H9 (cell line): ENCODE measurements around the gene MICU1. TPM values are rescaled to one million over a fixed set of nuclear protein-coding genes. Genes with fewer than 3 reads are reported as not detected.

Experiments used
- DNase-seq: peaks from one replicate; pipeline ENCODE4 v3.0.0-alpha.2; 2017
- H2AFZ ChIP-seq: one replicate; pipeline ENCODE4 v1.6.1; 2013; ENCODE audit warnings: mild to moderate bottlenecking, low read length, control low read depth, moderate library complexity
- H2AK5ac ChIP-seq: 2 replicates; pipeline ENCODE4 v1.6.1; 2013; ENCODE audit warnings: low read length, control low read depth, mixed read lengths; ENCODE audit not compliant: insufficient read length
- H2BK120ac ChIP-seq: one replicate; pipeline ENCODE4 v1.6.1; 2013; ENCODE audit warnings: low read depth, mild to moderate bottlenecking, low read length, control low read depth, inconsistent platforms; ENCODE audit not compliant: poor library complexity, severe bottlenecking
- H2BK12ac ChIP-seq: 2 replicates; pipeline ENCODE4 v1.6.1; 2013; ENCODE audit warnings: low read length, control low read depth, mixed read lengths, low read depth; ENCODE audit not compliant: insufficient read length
- H2BK15ac ChIP-seq: 2 replicates; pipeline ENCODE4 v1.6.1; 2013; ENCODE audit warnings: low read depth, low read length, control low read depth
- H2BK20ac ChIP-seq: one replicate; pipeline ENCODE4 v1.6.1; 2013; ENCODE audit warnings: low read depth, mild to moderate bottlenecking, low read length, control low read depth, inconsistent platforms; ENCODE audit not compliant: poor library complexity, severe bottlenecking
- H2BK5ac ChIP-seq: 2 replicates; pipeline ENCODE4 v1.6.1; 2013; ENCODE audit warnings: low read length, control low read depth, mixed read lengths; ENCODE audit not compliant: insufficient read length
- H3K14ac ChIP-seq: 2 replicates; pipeline ENCODE4 v1.6.1; 2013; ENCODE audit warnings: low read length, control low read depth; ENCODE audit not compliant: insufficient read depth
- H3K18ac ChIP-seq: 2 replicates; pipeline ENCODE4 v1.6.1; 2013; ENCODE audit warnings: low read depth, mild to moderate bottlenecking, mixed read lengths, low read length, control low read depth; ENCODE audit not compliant: insufficient read length
- H3K23ac ChIP-seq: 2 replicates; pipeline ENCODE4 v1.6.1; 2013; ENCODE audit warnings: low read length, control low read depth, mixed read lengths, low read depth; ENCODE audit not compliant: insufficient read length
- H3K23me2 ChIP-seq: 2 replicates; pipeline ENCODE4 v1.6.1; 2013; ENCODE audit warnings: low read depth, mild to moderate bottlenecking, mixed read lengths, low read length, control low read depth; ENCODE audit not compliant: insufficient read length, poor library complexity, severe bottlenecking
- H3K27ac ChIP-seq: 2 replicates; pipeline ENCODE4 v1.5.1; 2013; ENCODE audit warnings: low read length, control low read depth, mixed read lengths, low read depth; ENCODE audit not compliant: insufficient read length
- H3K27me3 ChIP-seq: 2 replicates; pipeline ENCODE4 v1.6.1; 2013; ENCODE audit warnings: low read length, control low read depth, inconsistent platforms; ENCODE audit not compliant: insufficient read depth
- H3K4ac ChIP-seq: 2 replicates; pipeline ENCODE4 v1.6.1; 2013; ENCODE audit warnings: low read depth, mild to moderate bottlenecking, control low read depth, inconsistent platforms, low read length, moderate library complexity
- H3K4me1 ChIP-seq: 2 replicates; pipeline ENCODE4 v1.6.1; 2013; ENCODE audit warnings: low read length, control low read depth, inconsistent platforms; ENCODE audit not compliant: insufficient read depth
- H3K4me2 ChIP-seq: 2 replicates; pipeline ENCODE4 v1.6.1; 2013; ENCODE audit warnings: low read length, control low read depth, mixed read lengths; ENCODE audit not compliant: insufficient read length, insufficient read depth
- H3K56ac ChIP-seq: 2 replicates; pipeline ENCODE4 v1.6.1; 2013; ENCODE audit warnings: low read depth, mild to moderate bottlenecking, mixed read lengths, low read length, control low read depth; ENCODE audit not compliant: insufficient read length
- H3K79me1 ChIP-seq: 2 replicates; pipeline ENCODE4 v1.6.1; 2013; ENCODE audit warnings: low read depth, mild to moderate bottlenecking, moderate library complexity, low read length, control low read depth, inconsistent platforms; ENCODE audit not compliant: insufficient read depth, poor library complexity, severe bottlenecking
- H3K79me2 ChIP-seq: 2 replicates; pipeline ENCODE4 v1.6.1; 2013; ENCODE audit warnings: low read length, control low read depth, inconsistent platforms; ENCODE audit not compliant: insufficient read depth
- H3K9ac ChIP-seq: 2 replicates; pipeline ENCODE4 v1.6.1; 2013; ENCODE audit warnings: low read length, control low read depth, mixed read lengths; ENCODE audit not compliant: insufficient read length; ENCODE audit errors: extremely low read depth
- H3K9me3 ChIP-seq: one replicate; pipeline ENCODE4 v1.6.1; 2013; ENCODE audit warnings: low read depth, low read length, inconsistent platforms; ENCODE audit not compliant: control insufficient read depth
- H3T11ph ChIP-seq: one replicate; pipeline ENCODE4 v1.6.1; 2013; ENCODE audit warnings: mild to moderate bottlenecking, low read length, control low read depth, inconsistent platforms
- H4K20me1 ChIP-seq: one replicate; pipeline ENCODE4 v1.6.1; 2013; ENCODE audit not compliant: control insufficient read depth, insufficient read length, insufficient read depth
- H4K5ac ChIP-seq: 2 replicates; pipeline ENCODE4 v1.6.1; 2013; ENCODE audit warnings: low read depth, mild to moderate bottlenecking, mixed read lengths, low read length, control low read depth; ENCODE audit not compliant: insufficient read length
- H4K8ac ChIP-seq: replicated peaks from 2 replicates; pipeline ENCODE4 v1.6.1; 2013; ENCODE audit warnings: low read length, control low read depth, mixed read lengths, low read depth; ENCODE audit not compliant: insufficient read length
- H4K91ac ChIP-seq: 2 replicates; pipeline ENCODE4 v1.6.1; 2013; ENCODE audit warnings: low read depth, mild to moderate bottlenecking, moderate library complexity, mixed read lengths, low read length, control low read depth; ENCODE audit not compliant: insufficient read length
- H3K27ac Mint-ChIP-seq, 3 experiments: 2 replicates in 2 of 3; 3 replicates in 1 of 3; pipeline ENCODE4 v1.8.0; 2020 to 2021; ENCODE audit warnings: mixed read lengths in 3 of 3, mild to moderate bottlenecking in 1 of 3, moderate library complexity in 1 of 3
- H3K27me3 Mint-ChIP-seq: 2 replicates; pipeline ENCODE4 v1.8.0; 2021; ENCODE audit warnings: low read depth, mild to moderate bottlenecking, moderate library complexity, mixed read lengths
- H3K36me3 Mint-ChIP-seq, 3 experiments: 2 replicates in 2 of 3; 3 replicates in 1 of 3; pipeline ENCODE4 v1.8.0; 2020 to 2021; ENCODE audit warnings: low read depth in 3 of 3, mixed read lengths in 3 of 3; ENCODE audit not compliant: insufficient read depth in 1 of 3
- H3K4me1 Mint-ChIP-seq, 2 experiments: 2 replicates each; pipeline ENCODE4 v1.8.0; 2020; ENCODE audit warnings: mixed read lengths in 2 of 2
- H3K4me3 Mint-ChIP-seq, 2 experiments: 2 replicates in 1 of 2; 3 replicates in 1 of 2; pipeline ENCODE4 v1.8.0; 2020 to 2021; ENCODE audit warnings: mild to moderate bottlenecking in 2 of 2, mixed read lengths in 2 of 2, moderate library complexity in 1 of 2
- H3K9me3 Mint-ChIP-seq, 2 experiments: 2 replicates in 1 of 2; 3 replicates in 1 of 2; pipeline ENCODE4 v1.8.0; 2020; ENCODE audit warnings: mild to moderate bottlenecking in 2 of 2, mixed read lengths in 2 of 2, moderate library complexity in 1 of 2
- WGBS: extraction: QIAGEN DNeasy Blood & Tissue Kit; methylation state at CpG from one replicate; pipeline ENCODE4 v1.1.7; 2013; ENCODE audit warnings: missing lambda C conversion rate, low lambda C conversion rate, mixed read lengths; ENCODE audit not compliant: insufficient read length; ENCODE audit errors: extremely low coverage; 5-methylcytosine and 5-hydroxymethylcytosine counted together
- total RNA-seq: library from RNA; stranded (reverse); gene quantifications from 2 replicates; pipeline ENCODE4 v1.2.1, GENCODE V29; 2021
- TF ChIP-seq, protein P1 (sequence below): fragments of 200-600 bp; sonication (generic); conservative IDR thresholded peaks from 3 replicates; pipeline ENCODE4 v1.8.0; 2021; ENCODE audit warnings: antibody characterized with exemption, mild to moderate bottlenecking

The MICU1 gene
- total RNA-seq, 1 experiment from 2014 or later, result 33.2 TPM

DNA sequence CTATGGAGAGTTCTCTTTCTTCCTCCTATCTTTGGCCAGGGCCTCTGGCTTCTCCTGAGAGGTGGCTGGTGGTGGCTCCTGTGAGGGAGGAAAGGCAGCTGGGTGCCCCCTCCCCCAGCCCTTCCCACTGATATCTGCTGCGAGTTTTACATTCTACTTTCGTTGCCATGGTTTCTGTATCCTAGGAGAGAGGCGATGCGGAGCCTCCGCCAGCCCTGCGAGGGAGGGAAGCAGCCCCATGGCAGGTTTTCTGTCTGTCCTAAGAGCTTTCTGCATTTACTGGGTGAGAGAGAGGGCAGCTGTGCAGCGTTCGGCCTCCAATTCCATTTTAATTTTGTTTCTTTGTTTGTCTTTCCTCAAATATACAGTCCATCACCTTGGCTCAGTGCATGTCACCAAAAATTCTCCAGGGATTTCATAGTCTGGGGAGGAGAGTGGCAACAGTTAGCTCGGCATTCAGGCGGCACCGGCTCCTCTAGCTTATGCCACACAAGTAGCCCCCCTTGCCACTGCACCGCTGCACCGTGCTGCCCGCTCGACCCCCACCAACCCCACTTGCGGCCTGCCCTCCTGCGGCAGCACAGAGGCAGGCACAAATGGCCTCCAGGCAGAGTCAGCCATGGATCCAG, 291.6 kb downstream of the MICU1 start:
- no peak overlapping the region for H3K9ac ChIP-seq
- peak overlapping the region in 1 of 2 experiments; percentile 49; a peak in 1 of 5 replicates for H3K4me3 Mint-ChIP-seq
- H3K27me3 Mint-ChIP-seq, result no peaks in the 10 kb centered on the region; the same call in none of the 2 replicates

More for the DNA sequence above, 291.6 kb downstream of the MICU1 start:
- H2AK5ac ChIP-seq, result no peak overlapping the region
- no peak overlapping the region for H2BK15ac ChIP-seq
- no peak overlapping the region for H3K56ac ChIP-seq
- H3K27me3 ChIP-seq, result no peaks in the 10 kb centered on the region
- no peak overlapping the region for H2BK5ac ChIP-seq
- no peak overlapping the region for H2BK12ac ChIP-seq
- peaks cover 5% of the 10 kb centered on the region; the same call in 1 of the 2 replicates for H3K4me1 ChIP-seq
- no peaks in the 10 kb centered on the region for H4K20me1 ChIP-seq
- H4K91ac ChIP-seq, result peak overlapping the region; percentile 63
- Mint-ChIP-seq H3K36me3 (peaks cover 8 to 46% (median 12%) of the 10 kb centered on the region in 3 experiments), H3K4me1 (peaks cover 32 to 43% of the 10 kb centered on the region in 2 experiments), H3K9me3 (no peaks in the 10 kb centered on the region; a peak in 1 of 5 replicates), H3K27ac (peak overlapping the region in 2 of 3 experiments; percentile 69 to 84; a peak in 5 of 7 replicates)
- H3K14ac ChIP-seq, result no peak overlapping the region; the same call in 1 of the 2 replicates
- H3K9me3 ChIP-seq, result no peaks in the 10 kb centered on the region
- no peak overlapping the region for H3K27ac ChIP-seq
- TF ChIP-seq, protein P1, sequence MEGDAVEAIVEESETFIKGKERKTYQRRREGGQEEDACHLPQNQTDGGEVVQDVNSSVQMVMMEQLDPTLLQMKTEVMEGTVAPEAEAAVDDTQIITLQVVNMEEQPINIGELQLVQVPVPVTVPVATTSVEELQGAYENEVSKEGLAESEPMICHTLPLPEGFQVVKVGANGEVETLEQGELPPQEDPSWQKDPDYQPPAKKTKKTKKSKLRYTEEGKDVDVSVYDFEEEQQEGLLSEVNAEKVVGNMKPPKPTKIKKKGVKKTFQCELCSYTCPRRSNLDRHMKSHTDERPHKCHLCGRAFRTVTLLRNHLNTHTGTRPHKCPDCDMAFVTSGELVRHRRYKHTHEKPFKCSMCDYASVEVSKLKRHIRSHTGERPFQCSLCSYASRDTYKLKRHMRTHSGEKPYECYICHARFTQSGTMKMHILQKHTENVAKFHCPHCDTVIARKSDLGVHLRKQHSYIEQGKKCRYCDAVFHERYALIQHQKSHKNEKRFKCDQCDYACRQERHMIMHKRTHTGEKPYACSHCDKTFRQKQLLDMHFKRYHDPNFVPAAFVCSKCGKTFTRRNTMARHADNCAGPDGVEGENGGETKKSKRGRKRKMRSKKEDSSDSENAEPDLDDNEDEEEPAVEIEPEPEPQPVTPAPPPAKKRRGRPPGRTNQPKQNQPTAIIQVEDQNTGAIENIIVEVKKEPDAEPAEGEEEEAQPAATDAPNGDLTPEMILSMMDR, result no peak
- WGBS, result no CpG with 5 or more reads among the region's 17 CpGs
- H2BK120ac ChIP-seq, result no peak overlapping the region
- H3K79me1 ChIP-seq, result no peaks in the 10 kb centered on the region
- H3T11ph ChIP-seq, result no peak overlapping the region
- peak; percentile 77 for DNase-seq
- no peak overlapping the region for H4K5ac ChIP-seq
- H2AFZ ChIP-seq, result no peak overlapping the region
- H3K79me2 ChIP-seq, result no peaks in the 10 kb centered on the region
- H4K8ac ChIP-seq, result no peak overlapping the region
- H2BK20ac ChIP-seq, result no peak overlapping the region
- no peaks in the 10 kb centered on the region for H3K23me2 ChIP-seq
- H3K4ac ChIP-seq, result no peak overlapping the region
- H3K18ac ChIP-seq, result peak overlapping the region; percentile 59
- H3K4me2 ChIP-seq, result no peak overlapping the region
- no peak overlapping the region for H3K23ac ChIP-seq
